Kasumi-1 (cell line): ENCODE measurements around the gene BCKDK.

Experiments used
- DNase-seq, 2 experiments: peaks; one replicate each; lab custom pipeline; 2025; lab: John Stamatoyannopoulos, UW

The BCKDK gene

DNA sequence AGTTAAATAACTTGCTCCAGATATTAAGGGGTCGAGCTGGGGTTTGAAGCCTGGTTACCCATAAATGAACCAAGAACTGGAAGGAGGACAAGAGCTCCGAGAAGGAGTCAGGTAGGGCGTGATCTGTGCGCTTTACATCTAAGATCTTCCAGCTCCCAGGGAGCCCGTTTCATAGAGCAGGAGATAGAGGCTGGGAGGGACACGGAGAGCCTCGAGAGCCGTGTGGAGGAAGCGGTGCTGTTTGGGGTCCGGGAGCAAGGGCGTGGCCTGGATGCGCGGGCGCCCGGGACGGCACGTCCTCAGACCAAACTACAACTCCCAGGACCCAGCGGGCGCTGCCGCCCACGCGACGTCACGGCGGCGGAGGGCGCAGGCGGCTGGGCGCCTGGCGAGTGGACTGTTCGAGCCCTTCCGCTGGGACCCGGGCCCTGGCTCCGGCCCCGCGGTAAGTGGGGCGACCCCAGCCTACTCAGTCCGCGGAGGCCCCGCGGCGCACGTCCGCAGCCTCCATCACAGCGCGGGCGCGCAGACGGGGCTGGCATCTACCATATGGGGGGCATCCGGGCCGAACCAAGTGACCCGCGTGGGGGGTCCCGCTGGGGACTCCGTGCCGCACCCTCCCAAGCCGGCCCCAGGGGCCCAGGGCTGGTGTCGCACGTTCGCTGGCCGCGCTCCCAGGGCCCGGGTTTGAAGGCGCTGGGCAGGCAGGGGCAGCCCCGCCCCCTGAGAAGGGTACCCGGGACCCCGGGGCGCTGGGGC lies at the start of gene BCKDK:
TSS of gene BCKDK (plus strand) at position 352 of the 759 bp plus-strand sequence. CDS start 838 bp downstream, outside the sequence.
- peak; percentile 45 to 57 for DNase-seq

DNA sequence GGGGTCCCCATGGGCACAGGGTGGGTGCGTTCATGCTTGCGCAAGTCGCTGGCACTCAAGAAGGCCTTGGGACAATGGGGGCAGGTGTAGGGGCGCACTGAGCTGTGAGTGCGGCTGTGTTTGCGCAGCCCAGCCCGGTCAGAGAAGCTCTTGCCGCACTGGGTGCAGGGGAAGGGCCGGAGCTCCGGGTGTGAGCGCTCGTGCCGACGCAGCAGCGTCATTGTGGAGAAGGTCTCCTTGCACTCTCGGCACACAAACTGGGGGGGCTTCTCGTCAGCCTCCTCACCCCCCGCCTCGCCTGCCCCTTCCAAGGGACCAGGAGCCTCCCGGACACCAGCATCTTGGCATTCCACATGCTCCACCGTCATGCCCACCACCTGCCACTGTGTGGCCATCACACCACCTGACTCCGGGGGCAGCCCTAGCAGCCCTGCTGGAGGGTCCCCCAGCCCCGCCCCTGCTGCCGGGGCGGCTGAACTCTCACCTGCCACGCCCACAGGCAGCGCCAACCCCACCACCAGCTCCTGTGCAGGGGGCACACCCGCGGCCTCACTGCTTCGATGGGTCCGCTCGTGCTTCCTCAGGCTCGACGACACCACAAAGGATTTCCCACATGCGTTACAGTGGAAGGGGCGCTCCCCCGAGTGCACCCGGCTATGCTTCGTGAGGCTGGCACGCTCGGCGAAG lies 46.9 kb upstream of the BCKDK start:
- no peak for DNase-seq

DNA sequence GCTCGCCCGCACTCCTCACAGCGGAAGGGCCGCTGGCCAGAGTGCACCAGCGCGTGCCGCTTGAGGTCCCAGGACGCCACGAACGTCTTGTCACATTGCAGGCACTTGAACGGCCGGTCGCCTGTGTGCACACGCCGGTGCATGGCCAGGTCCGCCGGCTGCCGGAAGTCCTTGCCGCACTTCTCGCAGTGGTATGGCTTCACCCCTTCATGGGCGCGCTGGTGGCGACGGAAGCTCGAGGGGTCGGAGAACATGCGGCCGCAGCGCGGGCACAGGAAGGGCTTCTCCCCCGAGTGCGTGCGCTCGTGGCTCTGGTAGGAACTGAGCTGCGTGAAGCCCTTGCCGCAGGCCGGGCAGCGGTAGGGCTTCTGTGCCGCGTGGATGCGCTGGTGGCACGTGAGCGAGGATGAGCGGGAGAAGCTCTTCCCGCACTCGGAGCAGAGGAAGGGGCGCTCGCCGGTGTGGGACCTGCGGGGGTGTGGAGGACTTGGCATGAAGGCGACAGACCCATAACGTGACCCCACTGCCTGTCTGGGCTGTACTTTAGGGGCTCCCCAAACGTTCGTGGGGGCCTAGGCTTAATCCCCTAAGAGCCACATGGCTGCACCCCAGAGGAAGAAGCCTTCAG lies 46.3 kb upstream of the BCKDK start:
- no peak for DNase-seq

GRCh38 chr16:31063495-31063842 lies 44.7 kb upstream of the BCKDK start:
- DNase-seq: no peak

- DNase-seq: peak in 1 of 2 experiments; percentile 3
Measured at GRCh38 chr16:31063843-31064611, 44.2 kb upstream of the BCKDK start.

DNA sequence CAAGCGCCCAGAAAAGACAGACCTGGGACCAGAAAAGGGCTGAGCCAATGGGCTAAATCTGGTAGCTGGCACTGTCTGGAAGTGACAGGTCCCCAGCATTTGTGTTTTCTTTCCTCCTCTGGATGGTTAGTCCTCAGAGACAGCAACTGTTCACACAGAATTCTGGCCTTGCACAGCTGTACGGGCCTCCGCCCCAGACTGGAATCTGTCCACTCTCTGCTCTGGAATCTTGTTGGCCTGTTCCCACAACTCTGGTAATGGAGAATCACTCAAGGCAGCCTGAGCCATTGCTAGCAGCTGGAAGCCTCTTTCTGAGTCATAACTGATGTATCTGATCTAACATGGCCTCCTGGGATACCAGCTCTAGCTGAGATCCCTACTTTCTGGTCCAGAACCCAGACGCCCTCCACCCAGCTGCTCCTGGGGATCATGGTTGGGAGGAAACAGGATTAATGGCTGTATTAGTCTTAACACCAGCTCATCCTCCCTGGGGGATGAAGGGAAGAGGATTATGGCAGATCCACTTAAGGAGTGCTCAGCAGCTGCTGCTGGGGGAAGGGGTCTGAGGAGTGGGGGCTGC lies 43.2 kb upstream of the BCKDK start:
- DNase-seq: no peak

DNA sequence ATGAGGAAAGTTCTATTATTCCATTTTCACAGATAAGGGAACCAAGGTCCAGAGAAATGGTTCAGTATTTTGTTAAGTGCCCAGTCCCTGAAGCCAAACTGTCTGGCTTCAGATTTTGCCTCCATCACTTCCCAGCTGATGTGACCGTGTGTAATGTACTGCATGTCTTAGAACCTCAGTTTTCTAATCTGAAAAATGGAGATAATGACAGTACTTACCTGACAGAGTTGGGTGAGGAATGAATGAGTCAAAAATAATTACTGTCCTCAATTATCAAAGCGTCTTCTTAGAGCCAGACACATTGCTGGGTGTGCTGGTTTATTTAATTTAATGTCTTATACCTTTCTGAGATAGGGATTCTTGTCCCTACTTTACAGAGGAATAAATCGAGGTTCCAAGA lies 40.8 kb upstream of the BCKDK start:
- DNase-seq: no peak

- no peak for DNase-seq
Measured at GRCh38 chr16:31071861-31072260, 36.3 kb upstream of the BCKDK start.

DNA sequence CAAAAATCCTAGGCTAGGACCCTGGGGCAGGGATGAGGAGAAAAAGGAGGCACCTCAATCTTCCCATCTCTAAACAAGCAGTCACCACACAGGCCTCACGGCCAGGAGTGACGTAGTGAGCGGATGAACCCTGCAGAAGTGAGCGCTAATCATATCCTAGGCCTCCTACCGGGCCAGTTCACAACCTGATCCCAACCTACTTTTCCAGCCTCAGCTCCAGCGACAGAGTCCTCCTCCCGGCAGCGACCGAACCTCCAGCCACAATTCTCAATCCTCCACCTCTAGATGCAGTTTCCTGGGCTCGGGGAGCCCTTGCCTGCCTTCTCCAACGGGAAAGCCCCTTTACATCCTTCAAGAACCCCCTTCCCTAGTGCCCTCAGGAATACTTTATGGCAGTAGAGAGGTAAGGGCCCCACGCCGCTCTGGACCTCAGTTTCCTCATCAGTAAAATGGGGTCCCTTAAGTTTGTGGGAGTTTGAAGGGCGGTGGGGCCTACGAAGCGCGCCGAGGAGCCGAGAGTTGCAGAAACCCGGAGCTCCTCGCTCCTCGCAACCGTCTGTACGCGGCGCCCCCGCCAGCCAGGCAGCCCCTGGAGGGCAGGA lies 35.5 kb upstream of the BCKDK start:
- DNase-seq: peak; percentile 13 to 29

- DNase-seq: peak; percentile 42 to 58
Measured at GRCh38 chr16:31073142-31073969, 34.8 kb upstream of the BCKDK start.

- DNase-seq: peak; percentile 93 to 95
Measured at GRCh38 chr16:31073970-31074813, 34.0 kb upstream of the BCKDK start, which contains the start of the genes ZNF646 and ZNF668. ZNF646 (plus strand) TSS chr16:31074422; CDS start chr16:31076325, 1,903 bp downstream. ZNF668 (minus strand) TSS chr16:31074240; CDS start chr16:31064459, 9,781 bp downstream.

- DNase-seq: no peak
Measured at GRCh38 chr16:31074814-31075183, 33.4 kb upstream of the BCKDK start.

- no peak for DNase-seq
Measured at GRCh38 chr16:31076319-31076718, 31.9 kb upstream of the BCKDK start.

DNA sequence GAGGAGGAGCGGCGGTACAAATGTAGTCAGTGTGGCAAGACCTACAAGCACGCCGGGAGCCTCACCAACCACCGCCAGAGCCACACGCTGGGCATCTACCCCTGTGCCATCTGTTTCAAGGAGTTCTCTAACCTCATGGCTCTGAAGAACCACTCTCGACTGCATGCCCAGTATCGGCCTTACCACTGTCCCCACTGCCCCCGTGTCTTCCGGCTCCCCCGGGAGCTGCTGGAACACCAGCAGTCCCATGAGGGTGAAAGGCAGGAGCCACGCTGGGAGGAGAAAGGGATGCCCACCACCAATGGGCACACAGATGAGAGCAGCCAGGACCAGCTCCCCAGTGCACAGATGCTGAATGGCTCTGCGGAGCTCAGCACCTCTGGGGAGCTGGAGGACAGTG lies 31.2 kb upstream of the BCKDK start:
- no peak for DNase-seq

- DNase-seq: no peak
Measured at GRCh38 chr16:31077592-31078396, 30.4 kb upstream of the BCKDK start.

DNA sequence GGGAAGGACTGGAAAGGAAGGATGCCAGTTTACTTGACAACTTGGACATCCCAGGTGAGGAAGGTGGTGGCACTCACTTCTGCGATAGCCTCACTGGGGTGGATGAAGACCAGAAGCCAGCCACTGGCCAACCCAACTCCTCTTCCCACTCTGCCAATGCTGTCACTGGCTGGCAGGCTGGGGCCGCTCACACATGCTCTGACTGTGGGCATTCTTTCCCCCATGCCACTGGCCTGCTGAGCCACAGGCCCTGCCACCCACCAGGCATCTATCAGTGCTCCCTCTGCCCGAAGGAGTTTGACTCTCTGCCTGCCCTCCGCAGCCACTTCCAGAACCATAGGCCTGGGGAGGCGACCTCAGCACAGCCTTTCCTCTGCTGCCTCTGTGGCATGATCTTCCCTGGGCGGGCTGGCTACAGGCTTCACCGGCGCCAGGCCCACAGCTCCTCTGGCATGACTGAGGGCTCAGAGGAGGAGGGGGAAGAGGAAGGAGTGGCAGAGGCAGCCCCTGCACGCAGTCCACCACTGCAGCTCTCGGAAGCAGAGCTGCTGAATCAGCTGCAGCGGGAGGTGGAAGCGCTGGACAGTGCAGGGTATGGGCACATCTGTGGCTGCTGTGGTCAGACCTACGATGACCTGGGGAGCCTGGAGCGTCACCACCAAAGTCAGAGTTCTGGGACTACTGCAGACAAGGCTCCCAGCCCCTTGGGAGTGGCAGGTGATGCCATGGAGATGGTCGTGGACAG lies 29.4 kb upstream of the BCKDK start:
- DNase-seq: no peak

- DNase-seq: peak; percentile 83 to 88
Measured at GRCh38 chr16:31079342-31079944, 28.7 kb upstream of the BCKDK start.
